Subcutaneous abdominal adipose tissue (tissue), 5 donors: ENCODE results near the gene IFRD1.

Experiments
- H3K27ac ChIP-seq: one replicate; pipeline ENCODE4 v1.7.0; 2013; ENCODE audit warnings: low read depth, mild to moderate bottlenecking, inconsistent platforms, low read length, moderate library complexity
- H3K27me3 ChIP-seq, 5 donors: one replicate each; pipeline ENCODE4 v1.7.0; 2013; ENCODE audit warnings: low read length in 5 of 5, inconsistent platforms in 1 of 5; ENCODE audit not compliant: control insufficient read depth in 5 of 5, insufficient read depth in 4 of 5
- H3K36me3 ChIP-seq, 5 donors: one replicate each; pipeline ENCODE4 v1.7.0; 2013; ENCODE audit warnings: low read length in 5 of 5; ENCODE audit not compliant: control insufficient read depth in 5 of 5, insufficient read depth in 5 of 5
- H3K4me1 ChIP-seq, 5 donors: one replicate each; pipeline ENCODE4 v1.7.0; 2013; ENCODE audit warnings: low read length in 5 of 5, mild to moderate bottlenecking in 3 of 5, moderate library complexity in 1 of 5; ENCODE audit not compliant: control insufficient read depth in 5 of 5, insufficient read depth in 5 of 5
- H3K4me3 ChIP-seq, 5 donors: one replicate each; pipeline ENCODE4 v1.7.0; 2013; ENCODE audit warnings: low read length in 5 of 5, low read depth in 1 of 5
- H3K9ac ChIP-seq, 5 donors: one replicate each; pipeline ENCODE4 v1.7.0; 2013; ENCODE audit warnings: low read length in 5 of 5, mild to moderate bottlenecking in 4 of 5, moderate library complexity in 3 of 5
- H3K9me3 ChIP-seq, 5 donors: one replicate each; pipeline ENCODE4 v1.7.0; 2013; ENCODE audit warnings: low read length in 5 of 5; ENCODE audit not compliant: control insufficient read depth in 5 of 5
- donor health status: healthy.
- donor health status: healthy.
- donor health status: healthy.
- donor health status: healthy.
- donor health status: healthy.

Gene IFRD1

DNA sequence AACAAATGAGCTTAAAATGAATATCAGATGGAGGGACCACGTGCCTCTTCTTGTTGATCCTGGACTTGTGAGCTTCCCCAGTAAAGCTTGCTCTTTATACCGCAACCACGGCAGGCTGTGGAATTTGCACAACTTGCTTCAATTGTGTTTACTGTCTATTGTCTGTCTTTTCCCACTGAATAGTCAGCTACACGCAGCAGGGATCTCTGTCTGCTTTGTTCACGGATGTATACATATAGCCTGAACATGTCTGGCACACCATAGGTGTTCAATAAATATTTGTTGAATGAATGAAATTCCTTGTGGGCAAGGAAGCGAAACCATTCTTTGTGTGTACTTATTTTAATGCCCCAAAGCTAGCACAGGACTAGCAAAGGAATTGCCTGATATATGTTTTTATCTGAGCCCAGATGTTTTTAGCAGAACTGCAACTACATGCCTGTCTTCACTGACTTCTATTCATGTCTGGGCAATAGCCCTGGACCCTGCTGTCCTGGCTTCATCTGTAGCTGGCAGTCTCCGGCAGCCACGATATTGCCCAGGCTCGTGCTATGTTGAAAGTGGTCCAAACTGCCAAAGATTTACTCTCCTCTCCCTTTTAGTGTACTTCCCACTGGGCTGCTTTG is 29.9 kb upstream of the IFRD1 start:
- no peak overlapping the region for H3K27ac ChIP-seq
- no peak overlapping the region for H3K9ac ChIP-seq

GRCh38 chr7:112421666-112422486 is 28.4 kb upstream of the IFRD1 start:
- no peaks in the 10 kb centered on the region for H3K36me3 ChIP-seq
- H3K9me3 ChIP-seq, result no peaks in the 10 kb centered on the region
- no peak overlapping the region for H3K4me3 ChIP-seq
- H3K27me3 ChIP-seq, result no peaks in the 10 kb centered on the region
- H3K4me1 ChIP-seq, result peaks cover 0 to 28% (median 25%) of the 10 kb centered on the region in 5 donors
- no peak overlapping the region for H3K27ac ChIP-seq
- H3K9ac ChIP-seq, result no peak overlapping the region

More for the DNA sequence above, 29.9 kb upstream of the IFRD1 start:
- H3K4me1 ChIP-seq, result peaks cover 0 to 28% (median 25%) of the 10 kb centered on the region in 5 donors
- no peaks in the 10 kb centered on the region for H3K27me3 ChIP-seq
- H3K4me3 ChIP-seq, result no peak overlapping the region
- H3K36me3 ChIP-seq, result no peaks in the 10 kb centered on the region
- no peaks in the 10 kb centered on the region for H3K9me3 ChIP-seq

DNA sequence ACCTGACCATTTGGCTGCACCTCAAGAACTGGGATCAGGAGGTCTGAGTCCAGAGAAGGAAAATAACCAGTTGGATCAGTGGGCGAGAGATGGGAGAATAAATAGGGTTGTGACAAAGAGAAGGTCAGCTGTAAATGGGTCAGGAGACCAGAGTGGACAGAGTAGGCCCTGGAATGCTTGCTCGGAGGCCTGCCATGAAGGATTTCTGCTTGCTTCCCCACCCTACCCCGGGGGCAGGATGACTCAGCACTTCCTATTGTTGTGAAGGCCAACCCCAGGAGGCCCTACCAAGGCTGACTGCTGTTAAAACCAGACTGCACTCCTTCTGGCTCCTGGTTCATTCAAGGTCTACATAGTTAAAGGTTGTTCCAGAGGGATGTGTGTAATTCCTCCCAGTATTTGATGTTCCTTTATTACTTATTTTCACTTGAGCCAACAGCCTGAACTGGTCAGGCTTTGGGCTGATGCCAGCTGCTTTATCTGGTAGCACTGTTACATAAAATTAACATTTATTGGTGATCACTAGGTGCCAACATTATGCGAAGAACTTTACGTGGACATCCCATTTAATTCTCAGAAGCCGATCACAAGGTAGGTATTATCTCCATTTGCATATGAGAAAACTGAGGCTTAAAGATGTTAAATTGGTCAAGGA is 27.3 kb upstream of the IFRD1 start:
- H3K27ac ChIP-seq, result no peak overlapping the region
- no peaks in the 10 kb centered on the region for H3K27me3 ChIP-seq
- no peak overlapping the region for H3K9ac ChIP-seq
- H3K4me3 ChIP-seq, result no peak overlapping the region
- H3K4me1 ChIP-seq, result peaks cover 0 to 28% (median 25%) of the 10 kb centered on the region in 5 donors
- no peaks in the 10 kb centered on the region for H3K36me3 ChIP-seq
- no peaks in the 10 kb centered on the region for H3K9me3 ChIP-seq

DNA sequence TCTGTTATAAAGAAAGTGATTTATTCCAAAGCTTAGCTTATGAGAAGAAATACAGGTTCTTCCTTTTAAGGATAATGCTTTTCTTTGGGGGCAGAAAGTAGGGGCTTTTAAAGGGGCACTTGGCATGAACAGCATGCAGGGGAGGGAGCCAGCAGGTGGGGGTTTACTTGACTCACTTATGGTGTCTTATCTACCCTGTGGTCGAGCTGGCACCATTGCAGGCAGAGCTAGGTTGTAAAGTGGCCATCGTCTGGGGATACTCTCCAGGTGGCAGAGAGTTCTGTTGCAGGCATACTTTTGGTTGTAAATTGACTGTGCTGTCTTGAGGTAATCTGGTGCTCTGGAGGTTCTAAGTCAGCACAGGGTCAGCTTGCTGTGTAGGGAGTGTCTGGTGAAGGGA is 26.3 kb upstream of the IFRD1 start:
- H3K9ac ChIP-seq, result no peak overlapping the region
- H3K4me3 ChIP-seq, result no peak overlapping the region
- no peaks in the 10 kb centered on the region for H3K9me3 ChIP-seq
- H3K36me3 ChIP-seq, result no peaks in the 10 kb centered on the region
- H3K27ac ChIP-seq, result no peak overlapping the region
- peaks cover 0 to 28% (median 25%) of the 10 kb centered on the region in 5 donors for H3K4me1 ChIP-seq
- no peaks in the 10 kb centered on the region for H3K27me3 ChIP-seq

- no peaks in the 10 kb centered on the region for H3K27me3 ChIP-seq
- no peaks in the 10 kb centered on the region for H3K9me3 ChIP-seq
- H3K4me3 ChIP-seq, result no peak overlapping the region
- H3K27ac ChIP-seq, result no peak overlapping the region
- no peaks in the 10 kb centered on the region for H3K36me3 ChIP-seq
- peaks cover 0 to 8% (median 6%) of the 10 kb centered on the region in 5 donors for H3K4me1 ChIP-seq
- no peak overlapping the region for H3K9ac ChIP-seq
Observed at GRCh38 chr7:112427984-112428383, 22.3 kb upstream of the IFRD1 start.

DNA sequence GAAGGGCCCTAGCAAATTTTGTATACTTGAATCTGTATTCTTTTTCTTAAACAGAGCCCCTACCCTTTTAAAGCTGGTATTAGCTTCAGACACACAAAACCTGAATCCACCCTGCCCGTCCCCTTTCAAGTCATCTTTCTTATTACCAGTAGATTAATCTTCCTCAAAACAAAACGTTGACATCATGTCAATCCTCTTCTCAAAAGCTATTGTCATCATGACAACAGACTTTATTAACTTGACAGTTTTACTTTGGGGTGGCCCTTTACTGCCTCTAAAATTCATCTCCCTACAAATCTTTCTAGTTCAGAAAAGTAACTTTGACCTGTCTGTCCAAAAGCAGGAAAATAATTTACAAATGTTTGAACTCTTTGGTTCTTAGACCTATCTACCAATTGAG is 21.5 kb upstream of the IFRD1 start:
- H3K4me1 ChIP-seq, result peaks cover 0 to under 1% (median 0%) of the 10 kb centered on the region in 5 donors

DNA sequence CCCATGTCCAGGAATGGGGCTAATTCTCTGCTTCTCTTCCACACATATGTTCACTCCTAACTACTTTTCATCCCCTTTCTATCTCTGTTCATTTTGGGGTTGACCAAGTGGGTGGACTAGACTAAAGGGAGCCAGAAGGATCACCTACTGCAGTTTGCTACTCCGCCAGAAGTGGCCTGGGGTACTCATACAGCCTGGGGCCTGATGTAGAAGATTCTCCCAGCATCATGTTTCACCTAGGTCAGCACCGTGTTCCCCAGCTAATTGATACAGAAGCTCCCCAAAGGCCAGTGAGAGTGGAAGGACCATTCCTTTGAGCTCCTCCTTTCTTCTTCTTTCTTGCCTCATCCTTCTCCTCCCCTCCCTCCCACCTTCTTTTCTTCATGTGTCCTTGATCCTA is 19.6 kb upstream of the IFRD1 start:
- H3K36me3 ChIP-seq, result no peaks in the 10 kb centered on the region
- no peak overlapping the region for H3K27ac ChIP-seq
- H3K27me3 ChIP-seq, result no peaks in the 10 kb centered on the region
- H3K9ac ChIP-seq, result no peak overlapping the region
- H3K4me1 ChIP-seq, result no peaks in the 10 kb centered on the region
- no peak overlapping the region for H3K4me3 ChIP-seq
- no peaks in the 10 kb centered on the region for H3K9me3 ChIP-seq

More for the DNA sequence above, 21.5 kb upstream of the IFRD1 start:
- Histone ChIP-seq H3K9me3 (no peaks in the 10 kb centered on the region), H3K27ac (no peak overlapping the region), H3K4me3 (no peak overlapping the region), H3K9ac (no peak overlapping the region), H3K27me3 (no peaks in the 10 kb centered on the region), H3K36me3 (no peaks in the 10 kb centered on the region)

- no peak overlapping the region for H3K4me3 ChIP-seq
- H3K4me1 ChIP-seq, result no peaks in the 10 kb centered on the region
- H3K9me3 ChIP-seq, result no peaks in the 10 kb centered on the region
- H3K9ac ChIP-seq, result no peak overlapping the region
- H3K27ac ChIP-seq, result no peak overlapping the region
- no peaks in the 10 kb centered on the region for H3K27me3 ChIP-seq
- H3K36me3 ChIP-seq, result no peaks in the 10 kb centered on the region
Observed at GRCh38 chr7:112431803-112432202, 18.5 kb upstream of the IFRD1 start.

GRCh38 chr7:112433289-112433688 is 17.0 kb upstream of the IFRD1 start:
- Histone ChIP-seq H3K27ac (no peak overlapping the region), H3K36me3 (no peaks in the 10 kb centered on the region), H3K27me3 (no peaks in the 10 kb centered on the region), H3K9ac (no peak overlapping the region), H3K4me3 (no peak overlapping the region), H3K9me3 (no peaks in the 10 kb centered on the region), H3K4me1 (no peaks in the 10 kb centered on the region)

DNA sequence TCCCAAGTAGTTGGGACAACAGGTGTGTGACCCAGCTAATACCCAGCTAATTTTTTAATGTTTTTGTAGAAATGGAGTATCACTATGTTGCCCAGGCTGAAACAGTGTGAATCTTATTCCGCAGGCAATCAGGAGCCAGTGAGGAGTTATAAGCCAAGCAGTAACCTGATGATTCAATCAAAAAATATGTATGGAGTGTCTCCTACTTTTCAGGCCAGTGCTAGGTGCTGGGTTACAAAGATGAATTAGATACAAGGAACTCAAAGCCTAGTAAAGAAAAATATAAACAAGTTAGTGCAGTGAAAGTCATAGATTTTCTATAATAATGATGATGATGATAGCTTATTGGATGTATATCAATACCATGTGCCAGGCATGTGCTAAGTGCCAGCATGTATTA is 13.2 kb upstream of the IFRD1 start:
- no peak overlapping the region for H3K27ac ChIP-seq

More for the DNA sequence above, 13.2 kb upstream of the IFRD1 start:
- no peaks in the 10 kb centered on the region for H3K27me3 ChIP-seq
- H3K36me3 ChIP-seq, result no peaks in the 10 kb centered on the region
- no peak overlapping the region for H3K9ac ChIP-seq
- H3K9me3 ChIP-seq, result no peaks in the 10 kb centered on the region
- H3K4me1 ChIP-seq, result no peaks in the 10 kb centered on the region
- H3K4me3 ChIP-seq, result no peak overlapping the region
